ENCODE data around the gene HIGD1B. TPM values are rescaled to one million over a fixed set of nuclear protein-coding genes. Genes with fewer than 3 reads are reported as not detected.

HIGD1B gene
- total and polyA plus RNA-seq, 2 of the 13 experiments (the other 11 are each of a cell fraction or from before 2014, with no cell fraction given) = not detected

GRCh38 chr17:44862278-44862914 is 14.7 kb downstream of the HIGD1B start (continued):
- 0 out of 2 replicates have a peak, but pooled peaks have one; percentile 10 for TF ChIP-seq FOXA3 (CRISPR knock-in tag; IDR thresholded peaks at IDR 0.05)
- TF ChIP-seq ZNF414 (CRISPR knock-in tag; IDR thresholded peaks at IDR 0.05) = no peak; the same call in 1 of the 2 replicates
- TF ChIP-seq ZNF431 (CRISPR knock-in tag; IDR thresholded peaks at IDR 0.05; ENCODE audit: borderline replicate concordance, low read depth) = peak; percentile 79; the same call in 1 of the 2 replicates
- no peak for TF ChIP-seq SPEN (CRISPR knock-in tag; IDR thresholded peaks at IDR 0.05; ENCODE audit: low read depth)
- TF ChIP-seq MED1 (CRISPR knock-in tag; IDR thresholded peaks at IDR 0.05) = peak; percentile 66
- TF ChIP-seq NFATC3 (CRISPR knock-in tag; IDR thresholded peaks at IDR 0.05) = no peak
- no peak for TF ChIP-seq ZNF235 (CRISPR knock-in tag; IDR thresholded peaks at IDR 0.05; ENCODE audit: borderline replicate concordance)
- TF ChIP-seq ELF3 (CRISPR knock-in tag; IDR thresholded peaks at IDR 0.05) = no peak
- TF ChIP-seq ARID4A (CRISPR knock-in tag; IDR thresholded peaks at IDR 0.05; ENCODE audit: borderline replicate concordance) = peak; percentile 40; the same call in 1 of the 2 replicates
- TF ChIP-seq POLR2A (IDR thresholded peaks at IDR 0.05; ENCODE audit: insufficient read depth in 1 of 2, low read depth in 2 of 2, low read length in 2 of 2) = no peak
- no peak for TF ChIP-seq ZZZ3 (CRISPR knock-in tag; IDR thresholded peaks at IDR 0.05; ENCODE audit: borderline replicate concordance)
- no peak for TF ChIP-seq FOXO4 (CRISPR knock-in tag; conservative IDR thresholded peaks at IDR 0.05)
- TF ChIP-seq ZNF605 (CRISPR knock-in tag; IDR thresholded peaks at IDR 0.05) = peak; percentile 32
- TF ChIP-seq TARDBP (CRISPR knock-in tag; IDR thresholded peaks at IDR 0.05) = peak; percentile 35; the same call in 1 of the 2 replicates
- TF ChIP-seq TGIF2 (CRISPR knock-in tag; IDR thresholded peaks at IDR 0.05) = no peak
- no peak for TF ChIP-seq ZNF557 (CRISPR knock-in tag; IDR thresholded peaks at IDR 0.05)
- TF ChIP-seq SP4 (CRISPR knock-in tag; IDR thresholded peaks at IDR 0.05) = peak; percentile 39; the same call in 1 of the 2 replicates
- no peak for TF ChIP-seq CHCHD3 (CRISPR knock-in tag; IDR thresholded peaks at IDR 0.05)
- no peak for TF ChIP-seq ZNF317 (CRISPR knock-in tag; IDR thresholded peaks at IDR 0.05)
- no peak for TF ChIP-seq ZBTB21 (CRISPR knock-in tag; IDR thresholded peaks at IDR 0.05)
- TF ChIP-seq ZNF329 (CRISPR knock-in tag; IDR thresholded peaks at IDR 0.05; ENCODE audit: low read depth) = no peak
- TF ChIP-seq E2F2 (CRISPR knock-in tag; IDR thresholded peaks at IDR 0.05; ENCODE audit: borderline replicate concordance) = no peak
- no peak for TF ChIP-seq FOXK1 (CRISPR knock-in tag; IDR thresholded peaks at IDR 0.05; ENCODE audit: borderline replicate concordance, low read depth)
- TF ChIP-seq SNAI1 (CRISPR knock-in tag; IDR thresholded peaks at IDR 0.05; ENCODE audit: borderline replicate concordance) = no peak
- TF ChIP-seq TRIM24 (CRISPR knock-in tag; IDR thresholded peaks at IDR 0.05) = no peak

Measured in HepG2 (cell line).